ENCODE measurements around the gene ZNF804B.

ZNF804B gene

DNA sequence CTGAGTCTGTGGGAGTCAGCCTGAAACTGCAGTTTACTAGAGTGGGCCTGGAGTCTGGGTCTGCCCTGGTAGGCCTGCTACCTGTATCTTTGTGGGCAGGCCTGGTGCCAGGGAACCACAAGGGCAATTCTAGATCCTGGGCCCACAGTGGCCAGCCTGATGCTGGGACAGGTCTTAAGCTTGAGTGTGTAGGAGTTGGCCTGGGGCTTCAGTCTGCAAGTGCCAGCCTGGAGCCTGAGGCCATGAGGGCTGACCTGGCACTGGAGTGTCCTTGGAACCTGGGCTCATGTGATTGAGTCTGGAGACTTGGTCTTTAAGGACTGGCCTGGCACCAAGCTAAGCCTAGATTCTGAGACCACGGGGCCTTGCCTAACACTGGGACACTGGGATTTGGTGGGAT is 281.7 kb downstream of the ZNF804B start:
- no peak overlapping the region for H3K27ac ChIP-seq
- H3K27me3 ChIP-seq (ENCODE audit: insufficient read depth, low read depth, severe bottlenecking), result no peaks in the 10 kb centered on the region
- H3K9me3 ChIP-seq (ENCODE audit: severe bottlenecking), result peaks cover 6% of the 10 kb centered on the region
- no peak for DNase-seq
- H3K4me3 ChIP-seq (ENCODE audit: low read depth, low read length), result no peak overlapping the region
- TF ChIP-seq, protein P1, sequence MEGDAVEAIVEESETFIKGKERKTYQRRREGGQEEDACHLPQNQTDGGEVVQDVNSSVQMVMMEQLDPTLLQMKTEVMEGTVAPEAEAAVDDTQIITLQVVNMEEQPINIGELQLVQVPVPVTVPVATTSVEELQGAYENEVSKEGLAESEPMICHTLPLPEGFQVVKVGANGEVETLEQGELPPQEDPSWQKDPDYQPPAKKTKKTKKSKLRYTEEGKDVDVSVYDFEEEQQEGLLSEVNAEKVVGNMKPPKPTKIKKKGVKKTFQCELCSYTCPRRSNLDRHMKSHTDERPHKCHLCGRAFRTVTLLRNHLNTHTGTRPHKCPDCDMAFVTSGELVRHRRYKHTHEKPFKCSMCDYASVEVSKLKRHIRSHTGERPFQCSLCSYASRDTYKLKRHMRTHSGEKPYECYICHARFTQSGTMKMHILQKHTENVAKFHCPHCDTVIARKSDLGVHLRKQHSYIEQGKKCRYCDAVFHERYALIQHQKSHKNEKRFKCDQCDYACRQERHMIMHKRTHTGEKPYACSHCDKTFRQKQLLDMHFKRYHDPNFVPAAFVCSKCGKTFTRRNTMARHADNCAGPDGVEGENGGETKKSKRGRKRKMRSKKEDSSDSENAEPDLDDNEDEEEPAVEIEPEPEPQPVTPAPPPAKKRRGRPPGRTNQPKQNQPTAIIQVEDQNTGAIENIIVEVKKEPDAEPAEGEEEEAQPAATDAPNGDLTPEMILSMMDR (IDR thresholded peaks at IDR 0.05; ENCODE audit: low read depth, low read length), result no peak
- no peaks in the 10 kb centered on the region for H3K36me3 ChIP-seq

- no peak for DNase-seq
- Histone ChIP-seq H3K27me3 (ENCODE audit: insufficient read depth, low read depth, severe bottlenecking) (no peaks in the 10 kb centered on the region), H3K36me3 (no peaks in the 10 kb centered on the region), H3K27ac (no peak overlapping the region), H3K9me3 (ENCODE audit: severe bottlenecking) (peaks cover 6% of the 10 kb centered on the region), H3K4me3 (ENCODE audit: low read depth, low read length) (no peak overlapping the region)
- TF ChIP-seq, protein P1 (IDR thresholded peaks at IDR 0.05; ENCODE audit: low read depth, low read length), result no peak
Observed at GRCh38 chr7:89042940-89043339, 283.4 kb downstream of the ZNF804B start.

DNA sequence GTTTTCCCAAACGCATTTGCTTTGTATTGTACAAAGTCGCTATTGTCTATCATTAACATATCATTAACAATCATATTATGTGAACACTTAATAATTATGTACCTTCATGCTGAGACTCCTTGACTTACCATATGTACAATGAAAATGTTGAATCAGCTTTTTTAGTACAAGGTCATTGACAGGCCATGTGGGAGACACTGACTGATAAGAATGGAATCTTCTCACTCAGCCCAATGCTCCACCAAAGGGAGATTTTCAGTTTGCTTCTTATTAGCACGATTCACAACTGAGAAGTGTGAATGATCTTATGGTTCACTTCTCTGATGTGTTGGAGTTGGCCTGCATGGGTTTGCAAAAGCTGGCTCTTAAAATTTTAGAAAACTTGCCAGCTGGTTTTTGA is 289.5 kb downstream of the ZNF804B start:
- peaks cover 6% of the 10 kb centered on the region for H3K9me3 ChIP-seq (ENCODE audit: severe bottlenecking)
- no peaks in the 10 kb centered on the region for H3K27me3 ChIP-seq (ENCODE audit: insufficient read depth, low read depth, severe bottlenecking)
- H3K36me3 ChIP-seq, result no peaks in the 10 kb centered on the region
- H3K27ac ChIP-seq, result no peak overlapping the region
- TF ChIP-seq, protein P1 (IDR thresholded peaks at IDR 0.05; ENCODE audit: low read depth, low read length), result no peak
- H3K4me3 ChIP-seq (ENCODE audit: low read depth, low read length), result no peak overlapping the region
- no peak for DNase-seq

DNA sequence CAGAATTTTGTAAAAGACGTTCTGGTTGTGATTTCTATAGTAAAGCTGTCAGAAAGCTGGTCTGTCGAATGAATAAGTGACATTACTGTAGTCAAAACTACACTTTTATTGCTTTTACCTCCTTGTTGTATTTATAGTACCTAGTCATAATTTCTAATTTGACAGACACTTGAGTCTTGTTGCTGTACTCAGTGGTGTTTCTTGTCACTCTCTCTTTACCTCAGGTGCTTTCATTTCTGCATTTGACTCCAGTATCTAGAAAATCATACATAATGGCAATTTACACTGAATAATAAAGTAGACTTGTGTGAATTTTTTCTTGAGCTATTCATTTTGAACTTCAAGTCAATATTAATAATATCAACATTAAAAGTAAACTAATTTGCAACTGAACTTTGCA is 293.6 kb downstream of the ZNF804B start:
- Histone ChIP-seq H3K27ac (no peak overlapping the region), H3K4me3 (ENCODE audit: low read depth, low read length) (no peak overlapping the region), H3K36me3 (no peaks in the 10 kb centered on the region), H3K27me3 (ENCODE audit: insufficient read depth, low read depth, severe bottlenecking) (no peaks in the 10 kb centered on the region), H3K9me3 (ENCODE audit: severe bottlenecking) (no peaks in the 10 kb centered on the region)
- TF ChIP-seq, protein P1 (IDR thresholded peaks at IDR 0.05; ENCODE audit: low read depth, low read length), result no peak
- no peak for DNase-seq

DNA sequence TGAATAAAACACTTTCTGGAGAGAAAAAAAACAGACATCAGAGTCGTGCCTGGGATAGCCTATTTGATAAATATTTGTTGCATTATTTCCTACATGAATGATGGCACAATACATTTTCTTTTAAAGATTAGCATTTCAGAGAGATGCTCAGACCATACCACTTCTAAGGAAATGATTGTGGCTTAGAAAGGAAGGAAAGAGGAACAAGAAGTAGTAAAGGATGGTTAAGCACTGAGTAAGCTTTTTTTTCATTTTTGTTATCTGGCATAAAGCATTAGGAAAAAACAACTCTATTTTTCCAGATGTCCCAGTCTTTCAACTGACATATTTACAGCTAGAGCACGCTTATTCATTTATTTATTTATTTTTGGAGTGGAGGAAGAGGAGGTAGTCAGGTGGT is 294.9 kb downstream of the ZNF804B start:
- no peak overlapping the region for H3K4me3 ChIP-seq (ENCODE audit: low read depth, low read length)
- H3K27ac ChIP-seq, result no peak overlapping the region
- H3K27me3 ChIP-seq (ENCODE audit: insufficient read depth, low read depth, severe bottlenecking), result no peaks in the 10 kb centered on the region
- H3K36me3 ChIP-seq, result no peaks in the 10 kb centered on the region
- TF ChIP-seq, protein P1 (IDR thresholded peaks at IDR 0.05; ENCODE audit: low read depth, low read length), result no peak
- DNase-seq, result no peak
- H3K9me3 ChIP-seq (ENCODE audit: severe bottlenecking), result no peaks in the 10 kb centered on the region

- no peak overlapping the region for H3K4me3 ChIP-seq (ENCODE audit: low read depth, low read length)
- TF ChIP-seq, protein P1 (IDR thresholded peaks at IDR 0.05; ENCODE audit: low read depth, low read length), result no peak
Observed at GRCh38 chr7:89060234-89060633, 300.7 kb downstream of the ZNF804B start.

More at GRCh38 chr7:89060234-89060633, 300.7 kb downstream of the ZNF804B start:
- H3K36me3 ChIP-seq, result no peaks in the 10 kb centered on the region
- H3K27me3 ChIP-seq (ENCODE audit: insufficient read depth, low read depth, severe bottlenecking), result no peaks in the 10 kb centered on the region
- no peaks in the 10 kb centered on the region for H3K9me3 ChIP-seq (ENCODE audit: severe bottlenecking)
- no peak for DNase-seq
- H3K27ac ChIP-seq, result no peak overlapping the region
